ENCODE measurements around the gene TMEM184A. TPM values are rescaled to one million over a fixed set of nuclear protein-coding genes. Genes with fewer than 3 reads are reported as not detected.

The TMEM184A gene
- polyA plus RNA-seq, 1 donor, result 0.78 TPM

DNA sequence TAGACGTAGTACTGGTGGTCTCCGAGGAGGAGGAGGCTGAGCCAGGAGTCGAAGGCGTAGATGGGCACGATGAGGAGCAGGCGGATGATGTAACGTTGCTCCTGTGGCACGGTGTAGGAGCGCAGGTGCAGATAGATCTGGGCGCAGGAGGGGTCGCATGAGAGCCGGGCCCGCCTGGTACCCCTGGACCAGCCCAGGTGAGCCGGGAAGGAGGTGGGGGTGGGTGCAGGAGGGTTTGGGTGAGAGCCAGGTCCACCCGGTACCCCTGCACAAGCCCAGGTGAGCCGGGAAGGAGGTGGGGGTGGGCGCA lies 5.2 kb downstream of the TMEM184A start:
- no peak for DNase-seq (ENCODE audit: low read depth)

DNA sequence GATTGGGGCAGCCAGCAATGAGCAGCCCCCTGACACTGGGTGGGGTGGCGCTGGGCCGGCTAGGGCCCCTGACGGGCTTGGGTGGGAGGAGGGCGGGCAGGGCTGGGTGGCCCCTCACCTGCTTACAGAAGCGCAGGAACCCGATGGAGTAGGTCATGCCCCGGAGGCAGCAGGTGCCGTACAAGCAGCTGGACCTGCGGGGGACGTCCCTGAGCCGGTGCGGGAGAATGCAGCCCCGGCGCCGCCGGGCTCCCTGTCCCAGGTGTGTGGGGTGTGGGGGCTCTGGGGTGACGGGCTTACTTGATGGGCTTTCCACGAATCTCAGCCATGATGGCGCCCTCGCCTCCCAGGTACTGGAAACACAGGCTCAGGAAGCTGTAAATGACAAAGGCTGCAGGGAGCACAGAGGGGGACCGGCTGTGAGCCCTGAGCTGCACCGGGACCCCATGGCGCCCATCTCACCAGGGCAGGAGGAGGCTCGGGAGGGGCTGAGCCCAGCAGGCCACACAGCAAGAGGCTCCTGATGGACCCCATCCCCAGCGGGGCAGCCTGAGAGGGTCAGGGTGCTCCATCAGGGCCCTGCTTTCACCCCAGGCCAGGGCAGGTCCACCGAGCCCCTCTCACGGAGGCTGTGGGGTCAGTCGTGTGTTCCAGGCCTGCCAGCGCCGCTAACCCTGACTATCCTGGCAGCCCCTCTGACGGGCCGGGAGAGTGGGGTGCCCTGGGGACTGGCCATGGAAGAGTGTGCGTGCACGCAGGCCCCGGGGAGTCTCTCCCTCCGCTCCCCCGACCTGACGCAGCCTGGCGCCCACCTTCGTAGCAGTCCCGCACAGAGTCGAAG lies 5.8 kb downstream of the TMEM184A start:
- no peak for DNase-seq (ENCODE audit: low read depth)

DNA sequence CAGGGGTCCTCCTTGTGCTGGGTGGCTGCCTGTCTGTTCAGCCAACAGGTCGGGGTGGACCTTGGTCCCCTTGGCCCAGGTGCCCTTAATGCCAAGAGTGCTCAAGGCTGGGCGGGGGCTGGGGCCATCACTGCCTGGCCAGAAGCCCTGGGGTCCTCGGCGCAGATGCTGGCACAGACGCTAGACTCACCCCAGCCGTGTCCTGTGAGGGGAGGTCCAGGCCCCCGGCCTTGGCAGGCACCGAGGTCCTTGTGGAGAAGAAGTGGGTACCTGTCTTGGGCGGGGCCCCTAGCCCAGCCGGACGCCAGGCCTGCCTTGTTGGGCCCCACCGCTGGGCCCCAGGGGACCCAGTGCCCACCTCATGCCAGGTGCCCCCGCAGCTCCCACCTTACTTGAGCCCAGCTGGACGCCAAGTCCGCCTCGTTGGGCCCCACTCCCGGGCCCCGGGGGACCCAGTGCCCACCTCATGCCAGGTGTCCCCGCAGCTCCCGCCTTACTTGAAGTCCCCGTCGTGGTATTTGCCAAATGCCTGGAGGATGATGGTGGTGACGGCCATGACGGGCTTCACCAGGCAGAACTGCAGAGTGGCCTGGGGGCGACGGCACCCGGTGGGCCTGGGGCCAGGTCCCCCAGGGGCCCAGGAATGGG lies 6.5 kb downstream of the TMEM184A start:
- DNase-seq (ENCODE audit: low read depth), result no peak

DNA sequence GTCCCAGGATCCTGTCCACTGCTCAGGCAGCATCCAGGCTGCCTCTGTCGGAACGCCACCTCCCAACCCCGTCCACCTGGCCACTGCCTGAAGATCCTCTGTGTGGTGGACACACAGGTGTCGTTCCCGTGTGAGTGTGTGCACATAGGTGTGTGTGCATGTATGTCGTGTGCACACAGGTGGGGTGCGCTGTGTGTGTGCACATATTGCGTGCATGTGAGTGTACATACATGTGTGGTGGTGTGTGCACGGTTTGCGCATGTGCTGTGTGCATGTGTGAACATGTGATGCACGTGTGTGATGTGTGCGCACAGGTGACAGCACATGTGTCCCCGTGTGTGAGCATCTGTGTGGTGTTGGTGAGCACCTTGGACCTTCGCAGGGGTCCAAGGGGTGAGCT lies 7.1 kb downstream of the TMEM184A start:
- no peak for DNase-seq (ENCODE audit: low read depth)

DNA sequence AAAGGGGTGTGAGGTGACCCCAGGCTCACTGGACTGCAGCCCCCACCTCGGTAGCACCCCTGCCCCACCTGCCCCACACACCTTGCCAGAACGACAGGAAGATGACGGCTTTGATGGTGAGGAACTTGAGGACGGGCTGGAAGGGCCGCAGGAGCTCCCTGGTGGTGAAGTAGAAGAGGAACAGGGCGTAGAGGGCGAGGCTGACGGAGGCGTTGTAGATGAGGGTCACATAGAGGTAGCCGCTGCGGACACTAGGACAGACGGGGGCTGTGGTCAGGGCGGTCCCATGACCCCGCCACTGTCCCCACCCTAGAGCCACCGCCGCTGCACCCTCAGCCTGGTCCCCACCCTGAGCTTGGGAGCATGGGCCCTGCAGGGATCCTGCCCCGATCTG lies 7.6 kb downstream of the TMEM184A start:
- DNase-seq (ENCODE audit: low read depth), result no peak

DNA sequence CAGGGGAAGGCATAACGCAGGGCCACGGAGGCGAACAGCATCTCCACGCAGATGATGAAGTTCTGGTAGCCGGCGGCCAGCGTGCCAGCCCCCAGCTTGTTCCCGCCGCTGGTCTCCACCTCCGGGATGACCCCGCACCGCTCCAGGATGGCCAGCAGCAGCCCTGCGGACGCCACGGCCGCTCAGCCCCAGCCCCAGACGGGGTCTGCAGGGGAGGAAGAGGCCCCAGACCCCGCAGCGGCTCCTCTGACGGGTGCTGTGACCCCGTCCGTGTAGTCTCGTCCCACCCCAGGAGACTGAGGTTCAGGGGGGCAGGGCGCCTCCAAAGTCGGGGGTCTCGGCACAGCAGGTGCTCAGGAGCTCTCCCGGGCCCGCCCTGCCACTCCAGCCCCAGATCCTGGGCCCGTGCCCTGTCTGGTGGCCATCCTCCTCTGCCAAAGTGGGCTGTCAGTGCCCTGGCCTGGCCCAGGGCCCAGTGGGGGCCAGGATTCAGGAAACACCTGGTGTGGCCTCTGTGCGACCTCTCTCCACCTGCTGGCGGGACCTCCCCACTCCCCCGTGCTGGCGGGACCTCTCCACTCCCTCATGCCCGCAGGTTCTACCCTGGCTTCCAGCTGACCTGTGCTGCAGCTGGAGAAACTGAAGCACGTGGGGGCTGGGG lies 8.1 kb downstream of the TMEM184A start:
- no peak for DNase-seq (ENCODE audit: low read depth)

DNA sequence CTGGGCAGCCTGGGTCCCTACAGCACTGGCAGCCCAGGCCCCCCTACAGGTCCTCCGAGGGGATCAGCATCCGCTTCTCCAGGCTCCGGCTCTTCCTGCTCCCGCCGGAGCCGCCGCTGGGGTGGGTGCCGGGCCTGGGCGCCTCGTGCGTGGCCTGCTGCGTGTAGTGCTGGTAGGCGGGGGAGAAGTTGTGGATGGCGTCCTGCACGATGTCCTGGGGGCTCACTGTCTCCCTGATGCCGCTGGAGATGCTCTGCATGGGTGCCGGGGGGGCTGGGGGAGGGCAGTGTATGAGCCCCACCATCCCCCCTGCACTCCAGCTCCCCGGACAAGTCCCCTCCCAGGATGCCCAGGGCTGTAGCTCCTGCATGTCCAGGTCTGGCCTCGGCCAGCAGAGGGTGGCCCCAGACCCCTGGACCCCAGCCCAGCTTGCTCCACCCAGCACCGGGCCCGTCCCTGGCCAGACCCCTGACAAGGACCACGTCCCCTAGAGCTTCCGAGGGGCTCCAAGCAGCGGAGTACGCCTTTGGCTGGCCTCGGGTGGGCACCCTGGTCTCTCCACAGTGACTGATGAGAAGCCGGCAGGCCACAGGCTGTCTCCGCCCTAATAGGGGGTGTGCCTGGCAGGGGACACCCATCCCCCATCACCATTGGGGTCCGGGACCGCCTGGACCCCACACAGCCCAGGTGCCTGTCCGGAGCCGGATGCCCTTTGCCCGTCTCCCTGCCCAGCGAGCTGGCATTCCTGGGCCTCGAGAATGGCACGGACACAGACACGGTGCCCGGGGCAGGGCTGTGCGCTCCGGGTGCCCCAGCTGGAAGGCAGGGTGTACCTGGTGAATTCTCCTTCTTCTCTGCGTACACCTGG lies 8.9 kb downstream of the TMEM184A start:
- DNase-seq (ENCODE audit: low read depth), result no peak

DNA sequence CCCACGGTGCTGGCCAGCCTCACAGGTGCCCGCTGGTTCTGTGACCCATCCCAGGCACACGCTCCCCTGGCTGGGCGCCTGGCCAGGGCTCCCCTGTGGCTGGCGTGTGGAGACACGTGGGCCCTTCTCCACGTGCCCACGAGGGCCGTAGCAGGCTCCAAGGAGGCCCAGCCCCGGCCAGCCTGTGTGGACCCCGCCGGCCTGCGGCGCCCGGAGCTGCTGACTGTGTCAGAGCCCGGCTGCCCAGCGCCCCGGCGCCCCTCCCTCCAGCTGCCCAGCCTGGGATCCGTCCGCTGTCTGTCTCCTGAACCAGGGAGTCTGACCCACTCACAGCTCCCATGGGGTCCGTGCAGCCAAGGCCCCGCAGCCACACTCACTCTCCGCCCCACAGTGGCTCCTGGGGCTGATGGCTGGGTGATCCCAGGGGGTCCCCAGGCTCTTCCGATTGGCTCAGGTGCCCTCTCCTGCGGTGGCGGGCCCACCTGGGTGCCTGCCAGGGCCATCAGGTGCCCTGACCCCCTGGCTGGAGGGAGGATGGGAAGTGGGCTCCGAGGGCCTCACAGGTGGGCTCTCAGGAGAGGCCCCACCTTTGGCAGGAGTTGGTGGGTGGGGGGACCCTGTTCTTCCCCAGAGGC lies 9.6 kb downstream of the TMEM184A start:
- no peak for DNase-seq (ENCODE audit: low read depth)

DNA sequence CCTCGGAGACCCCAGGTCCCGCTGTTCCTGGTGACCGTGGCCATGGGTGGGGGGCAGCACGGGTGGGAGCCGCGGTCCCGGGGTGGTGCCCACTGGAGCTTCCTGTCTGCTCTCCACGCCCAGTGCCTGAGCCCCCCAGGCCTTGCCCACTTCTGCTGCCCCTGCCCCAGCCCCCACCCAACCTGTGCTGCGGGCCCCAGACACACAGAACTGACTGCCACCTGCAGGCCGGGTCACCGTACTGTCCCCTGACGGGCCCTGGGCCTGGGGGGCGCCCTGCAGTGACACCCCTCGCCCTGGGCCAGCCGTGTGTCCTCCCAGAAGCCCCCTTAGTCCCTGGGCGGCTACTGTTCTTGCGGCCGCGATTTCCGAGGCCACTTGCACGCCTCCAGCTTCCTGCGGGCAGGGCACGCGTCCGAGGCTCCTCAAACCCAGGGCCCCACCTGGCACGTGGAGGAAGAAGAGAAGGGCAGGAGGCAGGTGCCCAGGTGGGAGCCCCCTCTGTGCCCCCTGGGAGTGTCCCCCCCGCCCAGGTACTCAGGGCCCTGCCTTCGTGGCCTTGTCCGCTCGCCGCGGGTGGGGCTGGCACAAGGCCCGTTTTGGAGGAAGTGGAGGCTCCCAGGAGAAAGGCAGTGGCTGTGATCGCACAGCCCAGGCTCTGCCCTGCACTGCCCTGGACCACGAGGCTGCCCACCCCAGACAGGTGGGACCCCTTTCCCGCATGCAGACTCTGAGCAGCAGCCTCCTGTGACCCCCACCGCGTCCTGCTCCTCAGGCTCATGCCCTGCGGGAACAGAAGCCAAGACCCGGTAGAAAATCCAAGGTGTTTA lies 10.4 kb downstream of the TMEM184A start:
- DNase-seq (ENCODE audit: low read depth), result no peak

DNA sequence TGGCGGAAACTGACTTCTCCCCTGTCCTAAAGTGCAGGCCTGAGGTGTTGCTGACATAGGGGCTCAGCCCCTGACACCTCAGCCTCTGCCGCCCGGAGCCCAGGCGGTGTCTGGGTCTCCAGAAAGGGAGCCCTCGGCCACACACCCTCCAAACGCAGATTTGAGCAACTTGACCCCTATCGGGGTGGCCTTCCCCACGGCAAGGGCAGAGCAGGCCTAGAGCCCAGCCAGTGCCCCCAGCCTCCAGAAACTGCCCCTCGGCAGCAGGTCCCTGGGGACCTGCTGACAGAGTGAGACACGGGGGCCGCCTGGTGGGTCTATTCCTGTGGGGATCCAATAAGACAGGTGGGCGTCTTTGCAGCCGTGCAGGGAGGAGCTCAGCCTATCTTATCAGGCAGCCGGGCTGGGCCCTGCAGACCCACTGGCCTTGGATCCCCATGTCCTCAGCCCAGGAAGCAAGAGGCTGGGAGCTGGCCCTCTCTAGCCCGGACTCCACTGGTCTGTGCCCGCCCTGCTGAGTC lies 11.0 kb downstream of the TMEM184A start:
- no peak for DNase-seq (ENCODE audit: low read depth)

DNA sequence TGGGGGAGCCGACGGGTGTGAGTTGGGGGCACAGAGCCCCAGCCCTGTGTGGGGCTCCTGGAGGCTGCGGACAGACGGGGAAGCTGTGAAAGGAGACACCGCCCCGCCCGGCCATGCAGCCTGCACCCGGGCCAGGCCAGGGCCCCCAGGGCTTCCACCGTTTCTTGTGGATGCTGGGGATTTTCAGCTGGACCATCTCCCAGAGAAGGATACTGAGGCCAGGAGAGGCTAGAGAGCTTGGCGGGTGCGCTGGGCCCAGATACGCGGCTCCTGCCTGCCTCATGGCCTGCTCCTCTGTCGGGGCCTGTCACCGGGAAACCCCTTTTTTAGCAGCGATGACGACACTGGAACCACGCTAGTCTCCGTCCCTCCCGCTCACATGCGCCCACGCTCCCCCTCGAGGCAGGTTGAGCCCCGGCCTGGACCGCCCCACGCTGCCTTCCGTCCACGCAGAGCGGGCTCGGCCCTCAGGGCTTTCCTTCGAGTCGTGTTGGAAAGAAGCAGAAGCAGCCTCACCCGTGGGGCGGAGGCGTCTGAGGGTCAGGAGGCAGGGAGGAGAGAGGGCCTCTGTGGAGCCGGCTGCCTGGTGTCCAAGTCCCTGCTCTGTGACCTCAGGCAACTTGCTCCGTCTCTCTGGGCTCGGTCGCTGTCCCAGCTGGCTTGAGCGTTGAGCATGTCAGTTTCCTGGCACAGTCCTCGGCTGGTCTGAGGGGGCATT lies 11.7 kb downstream of the TMEM184A start:
- DNase-seq (ENCODE audit: low read depth), result no peak

DNA sequence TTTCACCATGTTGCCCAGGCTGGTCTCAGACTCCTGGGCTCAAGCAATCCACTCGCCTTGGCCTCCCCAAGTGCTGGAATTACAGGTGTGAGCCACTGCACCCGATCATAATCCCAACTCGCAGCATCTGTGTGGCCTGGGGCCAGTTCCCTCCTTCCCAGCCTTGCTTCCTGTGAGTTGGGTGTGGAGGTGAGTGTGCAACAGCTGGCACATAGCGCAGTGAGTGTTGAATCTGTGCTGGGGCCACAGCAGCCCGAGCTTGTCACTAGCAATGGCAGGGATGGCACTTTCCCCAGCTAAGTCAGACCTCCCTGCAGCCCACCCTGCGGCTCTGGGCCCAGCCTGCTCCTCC lies 12.2 kb downstream of the TMEM184A start:
- DNase-seq (ENCODE audit: low read depth), result no peak

DNA sequence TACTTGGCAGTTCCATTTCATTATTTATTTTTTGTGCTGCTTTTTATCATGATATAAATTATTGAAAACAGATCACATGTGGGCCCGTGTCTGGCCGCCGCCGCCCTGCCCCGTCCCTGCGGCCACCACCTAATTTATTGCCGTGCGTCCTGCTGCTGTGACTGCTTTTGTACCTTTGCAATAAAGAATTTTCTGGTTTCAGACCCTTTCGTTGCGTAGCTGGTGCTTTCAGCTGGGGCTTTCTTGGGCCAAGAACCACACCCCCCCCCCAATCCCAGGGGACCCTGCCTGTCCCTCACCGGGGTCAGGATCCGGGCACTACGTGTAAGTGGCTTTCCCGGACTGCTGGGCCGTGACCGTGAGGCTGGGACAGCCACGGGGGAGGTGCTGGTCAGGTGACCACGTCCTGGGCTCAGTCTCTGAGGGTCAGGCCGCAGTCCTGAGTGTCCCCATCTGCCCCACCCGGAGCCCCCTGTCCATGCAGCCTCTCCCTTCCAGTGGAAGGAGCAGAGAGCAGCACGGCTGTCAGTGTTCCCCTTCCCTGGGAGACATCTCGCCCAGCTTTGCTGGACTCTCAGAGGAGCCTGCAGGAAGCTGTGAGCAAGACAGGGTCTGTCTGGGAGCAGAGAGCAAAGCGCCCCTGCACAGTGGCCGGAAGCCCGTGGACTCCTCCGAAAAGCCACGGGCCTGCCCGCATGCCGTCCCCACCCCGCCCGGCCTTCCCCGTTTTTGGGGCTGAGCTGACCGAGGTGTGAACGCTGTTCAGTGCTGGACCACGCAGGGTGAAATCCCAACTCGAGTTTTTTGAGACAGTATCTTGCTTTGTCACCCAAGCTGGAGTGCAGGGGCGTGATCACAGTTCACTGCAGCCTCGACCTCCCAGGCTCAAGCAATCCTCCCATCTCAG lies 12.9 kb downstream of the TMEM184A start:
- no peak for DNase-seq (ENCODE audit: low read depth)

DNA sequence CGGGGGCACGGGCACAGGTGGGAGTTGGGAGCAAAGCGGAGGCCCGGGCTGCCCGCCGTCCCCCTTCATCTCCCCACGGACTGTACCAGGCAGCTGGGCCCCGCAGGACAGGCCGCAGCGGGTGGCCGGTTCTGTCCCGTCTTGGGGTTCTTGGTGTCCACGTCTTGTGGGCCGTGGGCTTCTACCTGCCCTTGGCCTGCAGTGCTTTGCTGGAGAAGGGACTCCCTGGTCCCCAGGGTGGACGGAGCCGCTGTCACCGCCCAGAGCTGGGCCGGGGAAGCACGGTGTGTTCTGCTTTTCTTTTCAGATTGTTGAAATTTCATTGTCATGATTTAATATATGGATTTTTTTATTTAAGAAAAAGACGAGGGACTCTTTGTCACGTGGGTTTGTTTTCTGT lies 13.7 kb downstream of the TMEM184A start:
- DNase-seq (ENCODE audit: low read depth), result no peak

DNA sequence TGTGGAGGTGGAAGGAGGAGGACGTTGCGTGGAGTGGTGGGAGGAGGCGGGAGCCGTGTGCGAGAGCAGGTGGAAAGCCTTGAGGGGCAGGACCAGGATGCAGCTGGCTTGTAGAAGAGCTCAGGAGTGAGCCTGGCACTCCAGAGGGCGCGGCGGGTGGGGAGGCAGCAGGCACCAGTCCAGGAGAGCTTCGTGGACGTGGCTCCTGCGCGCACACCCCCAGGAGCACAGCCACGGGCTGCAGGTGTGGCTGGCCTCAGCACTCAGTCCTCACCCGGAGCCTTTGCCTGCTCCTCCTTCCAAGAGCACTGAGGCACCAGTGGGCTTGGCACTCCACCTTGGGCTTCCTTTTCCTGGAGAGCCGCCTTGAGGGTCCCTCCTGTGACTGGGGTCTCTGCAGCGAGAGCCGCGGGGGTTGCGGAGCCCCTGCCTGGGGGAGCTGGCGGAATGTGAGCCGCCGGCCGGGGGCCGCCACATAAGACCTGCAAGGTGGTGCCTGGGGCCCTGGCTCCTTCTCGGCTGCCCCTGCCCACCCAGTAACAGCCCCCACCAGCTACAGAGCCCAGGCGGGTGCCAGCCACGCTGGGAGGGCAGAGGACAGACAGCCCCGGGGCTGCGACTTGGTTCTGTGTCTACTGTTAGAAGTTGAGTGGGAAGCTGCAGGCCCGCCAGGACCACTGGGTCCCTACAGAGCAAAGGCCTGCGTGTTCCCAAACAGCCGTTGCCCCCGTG lies 14.4 kb downstream of the TMEM184A start:
- DNase-seq (ENCODE audit: low read depth), result no peak

DNA sequence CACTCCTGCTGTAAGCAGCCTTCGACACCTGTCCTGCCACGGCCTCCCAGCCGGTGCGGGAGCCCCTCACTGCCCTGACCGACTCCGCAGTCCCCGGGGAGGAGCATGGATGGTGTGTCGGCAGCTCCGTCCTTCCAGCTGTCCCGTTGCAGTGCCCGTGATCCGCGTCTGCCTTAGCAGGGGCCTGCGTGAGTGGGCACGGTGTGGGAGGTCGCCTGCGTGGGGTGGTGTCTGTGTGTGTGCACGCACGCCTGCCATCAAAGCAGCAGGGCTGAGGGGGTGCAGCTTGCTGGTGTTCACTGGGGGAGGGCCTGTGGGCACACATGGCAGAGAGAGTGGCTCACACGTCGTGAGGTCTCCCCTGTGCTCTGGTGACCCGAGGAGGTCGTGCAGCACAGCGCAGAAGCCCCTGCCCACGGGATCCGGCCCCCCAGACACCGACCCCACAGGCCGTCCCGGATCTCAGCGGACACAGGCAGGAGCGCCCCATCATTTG lies 15.2 kb downstream of the TMEM184A start:
- no peak for DNase-seq (ENCODE audit: low read depth)

DNA sequence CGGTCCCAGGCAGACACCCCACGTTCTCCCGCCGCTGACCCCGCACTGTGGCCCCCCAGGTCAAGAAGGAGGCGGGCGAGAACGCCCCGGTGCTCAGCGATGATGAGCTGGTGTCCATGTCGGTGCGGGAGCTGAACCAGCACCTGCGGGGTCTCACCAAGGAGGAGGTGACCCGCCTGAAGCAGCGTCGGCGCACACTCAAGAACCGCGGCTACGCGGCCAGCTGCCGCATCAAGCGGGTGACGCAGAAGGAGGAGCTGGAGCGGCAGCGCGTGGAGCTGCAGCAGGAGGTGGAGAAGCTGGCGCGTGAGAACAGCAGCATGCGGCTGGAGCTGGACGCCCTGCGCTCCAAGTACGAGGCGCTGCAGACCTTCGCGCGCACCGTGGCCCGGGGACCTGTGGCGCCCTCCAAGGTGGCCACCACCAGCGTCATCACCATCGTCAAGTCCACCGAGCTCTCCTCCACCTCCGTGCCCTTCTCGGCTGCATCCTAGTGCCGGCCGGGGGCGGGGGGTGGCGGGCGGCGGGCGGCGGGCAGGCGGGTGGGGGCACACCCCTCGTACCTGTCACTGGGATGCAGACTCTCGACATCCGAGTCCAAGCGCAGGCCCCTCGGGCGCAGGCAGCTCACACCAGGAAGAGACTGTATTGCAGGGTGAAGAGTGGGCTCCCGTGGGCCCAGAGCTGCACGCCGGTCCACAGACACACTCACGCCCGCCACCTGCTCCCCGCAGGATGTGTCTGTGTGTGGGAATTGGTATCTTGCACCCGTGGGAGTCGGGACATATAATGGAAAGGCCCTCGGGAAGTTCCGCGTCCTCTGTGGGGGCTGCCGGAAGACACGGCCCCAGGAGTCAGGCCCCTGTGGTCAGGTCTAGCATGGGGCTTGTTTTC lies 15.9 kb downstream of the TMEM184A start:
- no peak for DNase-seq (ENCODE audit: low read depth)

Measured in forelimb muscle (tissue), 1 donor.